ENCODE data around the gene KRTAP5-1.

DNA sequence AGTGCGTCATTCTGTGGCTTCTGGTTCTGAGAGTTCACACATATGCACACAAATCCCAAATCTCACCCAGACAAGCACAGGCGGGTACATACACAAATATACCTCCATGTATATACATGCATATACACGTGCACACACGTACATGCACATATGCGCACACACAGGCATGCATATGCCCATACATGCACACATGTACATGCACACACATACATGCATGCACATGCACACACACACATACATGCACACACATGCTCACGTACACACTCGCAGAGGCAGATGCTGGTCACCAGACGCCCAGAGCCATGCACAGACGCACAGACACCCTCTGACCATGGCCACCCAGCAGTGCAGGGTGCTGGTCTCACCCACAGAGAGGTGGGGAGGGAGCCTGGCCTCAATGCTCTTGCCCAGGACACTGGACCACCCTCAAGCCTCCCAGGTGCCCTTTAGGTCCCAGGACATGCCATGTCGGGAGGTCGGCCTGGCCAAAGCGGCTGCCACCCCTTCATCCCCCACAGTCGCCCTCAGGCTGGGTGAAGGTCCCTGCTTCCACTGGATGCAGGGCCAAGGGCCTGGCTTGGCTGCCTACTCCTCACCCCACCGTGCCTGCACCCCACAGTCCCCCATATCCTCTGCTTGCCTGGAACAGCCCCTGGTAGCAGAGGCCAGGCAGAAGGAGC is 22.5 kb downstream of the KRTAP5-1 start:
- no peak for TF ChIP-seq EZH2 (IDR thresholded peaks at IDR 0.05; ENCODE audit: low read length, unreplicated experiment)
- TF ChIP-seq, protein P1, sequence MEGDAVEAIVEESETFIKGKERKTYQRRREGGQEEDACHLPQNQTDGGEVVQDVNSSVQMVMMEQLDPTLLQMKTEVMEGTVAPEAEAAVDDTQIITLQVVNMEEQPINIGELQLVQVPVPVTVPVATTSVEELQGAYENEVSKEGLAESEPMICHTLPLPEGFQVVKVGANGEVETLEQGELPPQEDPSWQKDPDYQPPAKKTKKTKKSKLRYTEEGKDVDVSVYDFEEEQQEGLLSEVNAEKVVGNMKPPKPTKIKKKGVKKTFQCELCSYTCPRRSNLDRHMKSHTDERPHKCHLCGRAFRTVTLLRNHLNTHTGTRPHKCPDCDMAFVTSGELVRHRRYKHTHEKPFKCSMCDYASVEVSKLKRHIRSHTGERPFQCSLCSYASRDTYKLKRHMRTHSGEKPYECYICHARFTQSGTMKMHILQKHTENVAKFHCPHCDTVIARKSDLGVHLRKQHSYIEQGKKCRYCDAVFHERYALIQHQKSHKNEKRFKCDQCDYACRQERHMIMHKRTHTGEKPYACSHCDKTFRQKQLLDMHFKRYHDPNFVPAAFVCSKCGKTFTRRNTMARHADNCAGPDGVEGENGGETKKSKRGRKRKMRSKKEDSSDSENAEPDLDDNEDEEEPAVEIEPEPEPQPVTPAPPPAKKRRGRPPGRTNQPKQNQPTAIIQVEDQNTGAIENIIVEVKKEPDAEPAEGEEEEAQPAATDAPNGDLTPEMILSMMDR (conservative IDR thresholded peaks at IDR 0.05; ENCODE audit: low read depth, low read length) = no peak
